GM10248 (cell line): ENCODE measurements around the gene TTC7B.

Source experiments
- CTCF ChIA-PET: fragments of 300-600 bp; sonication (Branson Sonifier 250); formaldehyde crosslinking; extraction: SDS; loops from one replicate; lab custom pipeline; 2021; ENCODE audit warnings: antibody characterized with exemption; lab: Yijun Ruan, JAX
- POLR2A ChIA-PET: fragments of 350-650 bp; sonication (Branson Sonifier 250); formaldehyde crosslinking; extraction: SDS; loops from one replicate; lab custom pipeline; 2020; ENCODE audit warnings: antibody characterized with exemption; lab: Yijun Ruan, JAX
- DNase-seq: peaks from one replicate; pipeline ENCODE4 v3.0.0; 2012; ENCODE audit errors: extremely low spot score
- CTCF ChIP-seq: IDR thresholded peaks from 2 replicates; pipeline ENCODE4 v1.5.1; 2012; ENCODE audit warnings: mild to moderate bottlenecking, low read depth; ENCODE audit errors: extremely low read depth, missing control alignments, control extremely low read depth

Gene TTC7B

DNA sequence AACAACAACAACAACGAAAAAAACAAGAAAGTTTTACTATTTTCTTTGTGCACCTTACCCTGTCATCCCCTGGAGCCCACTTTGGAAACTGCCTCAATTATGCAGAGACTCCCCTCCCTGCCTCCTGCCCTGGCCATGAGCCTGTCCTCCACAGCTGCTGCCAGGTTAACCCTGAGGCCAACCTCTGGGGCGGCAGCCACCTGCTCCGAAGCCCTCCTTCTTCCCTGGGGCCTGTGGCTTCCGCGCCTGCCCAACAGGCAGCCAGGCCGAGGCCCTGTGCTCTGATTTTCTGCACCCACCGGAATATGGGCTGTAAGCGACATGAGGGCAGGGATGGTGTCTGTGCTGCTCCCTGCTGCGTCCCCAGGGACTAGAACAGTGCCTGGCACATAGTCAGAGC lies 236.4 kb downstream of the TTC7B start:
- CTCF ChIA-PET = no interaction called here
- POLR2A ChIA-PET = no interaction called here
- DNase-seq = no peak
- TF ChIP-seq CTCF = no peak

DNA sequence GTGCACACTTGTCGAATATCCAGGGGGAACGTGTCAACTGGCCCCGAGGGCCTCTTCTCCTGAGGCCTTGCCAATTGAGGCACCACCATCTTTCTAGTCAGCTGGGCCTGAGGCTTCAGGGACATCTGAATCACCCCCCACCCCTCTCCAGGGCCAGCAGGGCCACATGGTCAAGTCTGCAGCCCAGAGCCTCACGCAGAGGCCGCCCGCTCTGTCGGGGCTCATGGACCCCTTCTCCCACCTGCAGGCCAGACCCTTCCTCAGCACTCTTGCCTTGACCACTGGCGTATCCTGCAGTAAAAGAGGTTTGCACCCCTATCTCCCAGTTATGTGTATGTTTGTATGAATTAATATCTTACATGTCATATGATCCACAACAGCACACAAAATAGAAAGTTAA lies 237.1 kb downstream of the TTC7B start:
- CTCF ChIA-PET = no interaction called here
- no peak for TF ChIP-seq CTCF
- no peak for DNase-seq
- POLR2A ChIA-PET = no interaction called here

DNA sequence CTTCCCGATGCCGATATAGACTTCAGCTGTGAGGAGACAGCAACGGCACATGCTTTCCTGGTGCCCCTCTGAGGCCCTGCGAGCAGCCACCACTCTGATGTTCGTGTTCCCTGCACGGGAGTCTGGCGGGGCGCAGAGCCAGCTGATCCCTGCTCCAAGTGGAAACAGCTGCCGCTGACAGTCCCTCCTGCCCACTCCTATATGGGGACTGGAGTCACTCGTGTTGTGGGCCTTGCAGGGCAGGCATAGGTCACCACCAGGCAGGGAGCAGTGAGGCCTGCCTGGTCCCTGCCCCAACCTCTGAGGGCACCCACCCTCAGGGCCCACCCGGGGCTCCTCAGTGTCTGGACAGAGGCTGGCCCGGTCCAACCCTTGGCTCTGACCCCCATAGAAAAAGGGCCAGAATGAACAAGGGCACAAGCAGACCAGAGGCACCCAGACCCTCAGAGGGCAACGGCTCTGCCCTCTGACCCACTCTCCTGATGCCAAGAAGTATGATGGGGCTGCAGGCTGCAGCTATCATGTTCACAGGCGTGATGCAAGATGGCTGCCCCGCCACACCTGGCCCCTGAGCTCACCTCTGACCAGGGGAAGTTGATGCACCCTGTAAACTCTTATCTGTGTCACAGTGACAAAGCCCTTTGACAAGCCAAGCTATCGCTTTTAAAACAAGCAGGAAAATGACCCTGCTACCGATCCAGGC lies 237.8 kb downstream of the TTC7B start:
- ChIA-PET CTCF (no interaction called here), POLR2A (no interaction called here)
- DNase-seq = no peak
- TF ChIP-seq CTCF = no peak

GRCh38 chr14:90577661-90578282 lies 238.5 kb downstream of the TTC7B start:
- POLR2A ChIA-PET = no interaction called here
- no peak for TF ChIP-seq CTCF
- DNase-seq = no peak
- CTCF ChIA-PET = no interaction called here

- CTCF ChIA-PET = interaction anchor here (1.6 kb wide), 1 partner anchor 180 kb away, joined by 3 read pairs; no protein-coding TSS in a partner anchor
- no peak for TF ChIP-seq CTCF
- DNase-seq = no peak
Observed at GRCh38 chr14:90576981-90577660, 239.1 kb downstream of the TTC7B start.

DNA sequence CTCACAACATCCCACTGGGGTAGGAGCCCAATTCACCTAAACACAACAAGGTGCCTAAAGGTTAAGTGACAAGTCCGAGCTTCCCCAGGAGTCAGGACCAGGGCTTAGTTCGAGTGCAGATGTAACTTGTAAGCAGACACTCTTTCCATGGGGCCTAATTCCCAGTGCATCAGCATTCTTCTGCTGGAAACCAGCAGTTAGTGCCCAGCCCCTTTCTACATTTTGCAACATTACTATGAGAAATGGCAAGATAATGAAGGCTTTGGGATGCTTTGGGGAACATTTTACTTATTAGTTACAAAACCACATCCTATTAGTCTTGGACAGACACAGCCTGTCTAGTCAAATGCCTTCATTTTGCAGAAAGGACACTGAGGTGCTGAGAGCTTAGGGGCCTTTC lies 239.6 kb downstream of the TTC7B start:
- ChIA-PET POLR2A (no interaction called here), CTCF (interaction anchor here (1.6 kb wide), 1 partner anchor 180 kb away, joined by 3 read pairs; no protein-coding TSS in a partner anchor)
- no peak for DNase-seq
- TF ChIP-seq CTCF = no peak

More at GRCh38 chr14:90576981-90577660, 239.1 kb downstream of the TTC7B start:
- POLR2A ChIA-PET = no interaction called here
